ENCODE data around the gene ATXN7. TPM values are rescaled to one million over a fixed set of nuclear protein-coding genes. Genes with fewer than 3 reads are reported as not detected.

Gene ATXN7
- total RNA-seq, 1 donor from 2014 or later, result 28.7 TPM

DNA sequence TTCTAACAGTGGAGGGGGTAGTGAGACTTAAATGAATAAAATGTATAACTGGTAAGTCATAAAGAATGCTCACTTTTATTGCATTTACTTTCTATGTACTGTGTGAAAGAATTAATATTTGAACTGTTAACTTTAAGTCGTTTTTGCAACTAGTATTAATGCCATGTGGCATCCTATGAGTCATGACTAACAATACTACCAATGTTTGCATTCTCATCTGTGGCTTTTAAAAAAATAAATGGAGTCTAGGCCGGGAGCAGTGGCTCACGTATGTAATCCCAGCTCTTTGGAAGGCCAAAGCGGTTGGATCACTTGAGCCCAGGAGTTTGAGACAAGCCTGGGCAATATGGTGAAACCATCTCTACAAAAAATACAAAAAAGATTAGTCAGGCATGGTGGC lies 39.4 kb upstream of the ATXN7 start:
- Mint-ChIP-seq H3K4me1 (no peaks in the 10 kb centered on the region), H3K9me3 (peaks cover 4% of the 10 kb centered on the region), H3K36me3 (peaks cover 7% of the 10 kb centered on the region), H3K4me3 (no peak overlapping the region), H3K27ac (no peak overlapping the region), H3K27me3 (ENCODE audit: low read depth) (no peaks in the 10 kb centered on the region)
- DNase-seq (ENCODE audit: low spot score in 2 of 2, unreplicated experiment in 2 of 2), result no peak
- TF ChIP-seq, protein P1, sequence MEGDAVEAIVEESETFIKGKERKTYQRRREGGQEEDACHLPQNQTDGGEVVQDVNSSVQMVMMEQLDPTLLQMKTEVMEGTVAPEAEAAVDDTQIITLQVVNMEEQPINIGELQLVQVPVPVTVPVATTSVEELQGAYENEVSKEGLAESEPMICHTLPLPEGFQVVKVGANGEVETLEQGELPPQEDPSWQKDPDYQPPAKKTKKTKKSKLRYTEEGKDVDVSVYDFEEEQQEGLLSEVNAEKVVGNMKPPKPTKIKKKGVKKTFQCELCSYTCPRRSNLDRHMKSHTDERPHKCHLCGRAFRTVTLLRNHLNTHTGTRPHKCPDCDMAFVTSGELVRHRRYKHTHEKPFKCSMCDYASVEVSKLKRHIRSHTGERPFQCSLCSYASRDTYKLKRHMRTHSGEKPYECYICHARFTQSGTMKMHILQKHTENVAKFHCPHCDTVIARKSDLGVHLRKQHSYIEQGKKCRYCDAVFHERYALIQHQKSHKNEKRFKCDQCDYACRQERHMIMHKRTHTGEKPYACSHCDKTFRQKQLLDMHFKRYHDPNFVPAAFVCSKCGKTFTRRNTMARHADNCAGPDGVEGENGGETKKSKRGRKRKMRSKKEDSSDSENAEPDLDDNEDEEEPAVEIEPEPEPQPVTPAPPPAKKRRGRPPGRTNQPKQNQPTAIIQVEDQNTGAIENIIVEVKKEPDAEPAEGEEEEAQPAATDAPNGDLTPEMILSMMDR (IDR thresholded peaks at IDR 0.05; ENCODE audit: unreplicated experiment), result no peak

DNA sequence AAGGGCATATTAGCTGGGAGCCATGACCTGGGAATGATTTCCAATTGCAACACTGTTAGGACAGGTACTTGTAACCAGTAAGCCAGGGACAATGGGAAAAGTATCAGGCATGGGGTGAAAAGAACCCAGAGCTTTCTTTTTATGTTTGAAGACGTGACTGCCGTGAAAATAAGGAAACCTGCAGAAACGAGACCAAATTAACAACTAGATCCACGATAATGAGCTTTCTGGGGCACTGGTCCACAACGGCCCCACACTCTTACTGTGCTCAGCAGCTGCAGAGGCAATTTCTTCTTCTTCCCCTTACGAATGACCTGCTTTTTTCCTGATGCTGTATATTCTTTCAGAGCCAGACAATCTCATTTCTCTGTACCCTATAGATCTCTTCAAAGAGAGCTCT lies 33.1 kb upstream of the ATXN7 start:
- Mint-ChIP-seq H3K4me1 (no peaks in the 10 kb centered on the region), H3K27ac (no peak overlapping the region), H3K4me3 (no peak overlapping the region), H3K27me3 (ENCODE audit: low read depth) (no peaks in the 10 kb centered on the region), H3K36me3 (peaks cover 33% of the 10 kb centered on the region), H3K9me3 (peaks cover 7% of the 10 kb centered on the region)
- TF ChIP-seq, protein P1 (IDR thresholded peaks at IDR 0.05; ENCODE audit: unreplicated experiment), result no peak
- DNase-seq (ENCODE audit: low spot score in 2 of 2, unreplicated experiment in 2 of 2), result no peak

DNA sequence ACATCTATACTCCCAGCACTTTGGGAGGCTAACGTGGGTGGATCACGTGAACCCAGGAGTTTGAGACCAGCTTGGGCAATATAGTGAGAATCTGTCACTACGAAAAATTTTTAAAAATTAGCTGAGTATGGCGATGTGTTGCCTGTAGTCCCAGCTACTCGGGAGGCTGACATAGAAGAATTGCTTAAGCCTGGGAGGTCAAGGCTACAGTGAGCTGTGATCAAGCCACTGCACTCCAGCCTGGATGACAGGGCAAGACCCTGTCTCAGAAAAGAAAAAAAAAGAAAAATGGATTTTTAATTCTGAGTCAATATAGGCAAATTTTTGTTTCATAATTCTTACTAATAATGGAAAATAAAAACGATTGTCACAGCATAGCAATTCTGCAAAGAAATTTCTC lies 31.3 kb upstream of the ATXN7 start:
- TF ChIP-seq, protein P1 (IDR thresholded peaks at IDR 0.05; ENCODE audit: unreplicated experiment), result no peak
- no peaks in the 10 kb centered on the region for H3K27me3 Mint-ChIP-seq (ENCODE audit: low read depth)
- H3K4me1 Mint-ChIP-seq, result no peaks in the 10 kb centered on the region
- no peak overlapping the region for H3K4me3 Mint-ChIP-seq
- peaks cover 7% of the 10 kb centered on the region for H3K9me3 Mint-ChIP-seq
- H3K36me3 Mint-ChIP-seq, result peaks cover 31% of the 10 kb centered on the region
- no peak for DNase-seq (ENCODE audit: low spot score in 2 of 2, unreplicated experiment in 2 of 2)
- no peak overlapping the region for H3K27ac Mint-ChIP-seq

DNA sequence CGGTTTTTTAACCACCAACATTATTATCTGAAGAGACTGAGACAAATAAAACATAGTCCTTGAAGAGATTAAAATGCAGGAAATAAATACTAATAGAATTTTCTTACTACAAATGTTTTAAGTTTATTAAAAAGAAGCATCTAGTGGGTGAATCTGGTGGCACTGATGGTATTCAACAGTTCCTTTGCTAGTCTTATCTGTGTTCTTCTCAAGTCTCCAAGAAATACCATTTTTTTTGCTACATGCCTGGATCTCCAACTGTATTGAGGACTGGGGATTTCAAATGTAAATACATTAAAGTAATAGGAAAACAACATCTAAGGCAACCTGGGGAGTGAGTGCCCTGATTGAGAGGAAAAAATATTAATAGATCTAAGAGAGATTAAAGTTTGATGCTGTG lies 22.0 kb upstream of the ATXN7 start:
- no peak overlapping the region for H3K27ac Mint-ChIP-seq

DNA sequence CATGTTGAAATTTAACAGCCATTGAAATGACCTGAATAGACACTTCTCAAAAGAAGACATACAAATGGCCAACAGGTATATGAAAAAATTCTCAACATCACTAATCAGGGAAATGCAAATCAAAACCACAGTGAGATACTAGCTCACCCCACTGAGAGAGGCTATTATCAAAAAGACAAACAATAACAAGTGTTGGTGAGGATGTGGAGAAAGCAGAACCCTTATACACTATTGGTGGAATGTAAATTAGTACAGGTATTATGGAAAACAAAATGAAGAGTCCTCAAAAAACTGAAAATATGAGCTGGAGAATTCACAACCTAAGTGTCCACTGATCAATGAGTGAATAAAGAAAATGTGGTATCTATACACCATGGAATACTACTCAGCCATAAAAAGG lies 21.5 kb upstream of the ATXN7 start:
- Mint-ChIP-seq H3K27ac (no peak overlapping the region), H3K4me1 (peaks cover under 1% of the 10 kb centered on the region), H3K4me3 (no peak overlapping the region), H3K9me3 (peaks cover 7% of the 10 kb centered on the region), H3K36me3 (peaks cover 2% of the 10 kb centered on the region), H3K27me3 (ENCODE audit: low read depth) (no peaks in the 10 kb centered on the region)
- TF ChIP-seq, protein P1 (IDR thresholded peaks at IDR 0.05; ENCODE audit: unreplicated experiment), result no peak
- DNase-seq (ENCODE audit: low spot score in 2 of 2, unreplicated experiment in 2 of 2), result no peak

More for the DNA sequence above, 22.0 kb upstream of the ATXN7 start:
- no peaks in the 10 kb centered on the region for H3K27me3 Mint-ChIP-seq (ENCODE audit: low read depth)
- TF ChIP-seq, protein P1 (IDR thresholded peaks at IDR 0.05; ENCODE audit: unreplicated experiment), result no peak
- DNase-seq (ENCODE audit: low spot score in 2 of 2, unreplicated experiment in 2 of 2), result no peak
- H3K9me3 Mint-ChIP-seq, result peaks cover 7% of the 10 kb centered on the region
- H3K36me3 Mint-ChIP-seq, result peaks cover 2% of the 10 kb centered on the region
- no peak overlapping the region for H3K4me3 Mint-ChIP-seq
- H3K4me1 Mint-ChIP-seq, result no peaks in the 10 kb centered on the region

DNA sequence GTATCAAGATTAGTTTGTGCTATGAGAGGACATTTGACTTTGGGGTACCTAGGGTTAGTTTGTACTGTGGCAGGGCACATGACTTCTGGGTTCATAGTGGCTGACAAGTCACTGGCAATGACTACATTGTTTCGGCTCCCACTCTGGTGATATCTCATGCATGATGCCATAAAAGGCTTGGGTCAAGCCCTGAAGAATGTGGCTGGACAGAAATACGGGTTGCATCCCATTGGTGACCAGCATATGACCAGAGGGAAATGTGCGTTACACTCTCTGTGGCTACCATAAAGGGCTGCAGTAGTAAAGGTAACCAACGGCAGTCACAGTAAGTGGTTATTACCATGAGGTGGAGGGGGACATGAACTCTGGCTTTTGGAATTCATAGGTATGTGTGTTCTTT lies 18.5 kb upstream of the ATXN7 start:
- Mint-ChIP-seq H3K4me3 (no peak overlapping the region), H3K9me3 (peaks cover 7% of the 10 kb centered on the region), H3K27ac (no peak overlapping the region), H3K27me3 (ENCODE audit: low read depth) (no peaks in the 10 kb centered on the region), H3K4me1 (peaks cover 15% of the 10 kb centered on the region), H3K36me3 (peaks cover 2% of the 10 kb centered on the region)
- TF ChIP-seq, protein P1 (IDR thresholded peaks at IDR 0.05; ENCODE audit: unreplicated experiment), result no peak
- DNase-seq (ENCODE audit: low spot score in 2 of 2, unreplicated experiment in 2 of 2), result no peak
